Measurements from ENCODE around the gene TMEM50A.
"Not testable (repeated sequence)": the region's sequence is repeated elsewhere in the genome, so short reads cannot be mapped to it uniquely, and the experiment has no call there.

Gene TMEM50A

DNA sequence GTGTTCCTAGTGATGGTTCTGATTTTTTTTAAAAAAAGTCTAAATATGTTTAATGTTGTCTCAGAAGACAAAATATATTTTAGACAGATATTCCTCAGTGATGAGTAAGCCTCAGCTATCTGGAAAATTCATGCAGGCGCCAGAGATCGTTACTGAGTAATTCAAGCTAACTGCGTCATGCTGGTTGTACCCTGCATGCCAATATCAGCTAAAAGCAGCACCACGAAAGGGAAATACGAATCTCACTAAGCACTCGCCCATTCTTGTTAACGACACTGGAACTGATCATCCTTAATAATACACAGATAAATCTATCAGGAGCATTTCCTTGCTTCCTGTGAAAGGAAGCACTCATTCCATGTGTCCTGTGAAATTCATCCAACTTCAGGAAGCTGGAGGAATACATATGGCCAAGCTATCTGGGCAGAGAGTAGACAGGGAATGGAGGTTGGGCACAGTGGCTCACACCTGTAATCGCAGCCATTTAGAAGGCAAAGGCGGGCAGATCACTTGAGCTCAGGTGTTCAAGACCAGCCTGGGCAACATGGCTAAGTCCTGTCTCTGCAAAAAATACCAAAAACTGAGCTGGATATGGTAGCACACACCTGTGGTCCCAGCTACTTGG, 17.7 kb upstream of the TMEM50A start:
- H3K9ac ChIP-seq (ENCODE audit: insufficient read length); H3K4me3 ChIP-seq; H3K9me3 ChIP-seq (ENCODE audit: low read depth, low read length); H3K36me3 ChIP-seq (ENCODE audit: insufficient read depth, low read length): not testable (repeated sequence)
- peak overlapping the region; percentile 25; the same call in 1 of the 2 replicates for H3K27ac ChIP-seq
- peak; percentile 44 for DNase-seq (ENCODE audit: low read depth, low spot score)

GRCh38 chr1:25322127-25322526, 16.0 kb upstream of the TMEM50A start:
- not testable (repeated sequence) for H3K9me3 ChIP-seq (ENCODE audit: low read depth, low read length); DNase-seq (ENCODE audit: low read depth, low spot score); H3K36me3 ChIP-seq (ENCODE audit: insufficient read depth, low read length); H3K27ac ChIP-seq; H3K4me3 ChIP-seq; H3K9ac ChIP-seq (ENCODE audit: insufficient read length)

DNA sequence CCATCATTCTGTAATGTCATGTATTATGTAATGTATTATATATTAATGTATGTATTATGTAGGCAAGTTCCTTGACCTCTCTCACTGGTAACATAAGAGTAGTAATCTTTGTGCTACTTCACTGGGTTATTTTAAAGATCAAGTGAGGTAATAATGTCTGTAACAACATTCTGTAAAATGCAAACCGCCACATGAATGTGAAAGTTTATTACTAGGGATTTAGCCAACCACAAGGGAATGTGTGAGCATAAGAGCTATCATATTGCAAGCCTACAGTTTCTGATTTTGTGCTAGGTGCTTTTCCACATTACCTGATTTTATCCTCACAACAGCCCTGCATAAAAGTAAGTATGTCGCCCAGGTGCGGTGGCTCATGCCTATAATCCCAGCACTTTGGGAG, 13.7 kb upstream of the TMEM50A start:
- DNase-seq (ENCODE audit: low read depth, low spot score); H3K4me3 ChIP-seq; H3K9ac ChIP-seq (ENCODE audit: insufficient read length); H3K27ac ChIP-seq; H3K36me3 ChIP-seq (ENCODE audit: insufficient read depth, low read length); H3K9me3 ChIP-seq (ENCODE audit: low read depth, low read length): not testable (repeated sequence)

DNA sequence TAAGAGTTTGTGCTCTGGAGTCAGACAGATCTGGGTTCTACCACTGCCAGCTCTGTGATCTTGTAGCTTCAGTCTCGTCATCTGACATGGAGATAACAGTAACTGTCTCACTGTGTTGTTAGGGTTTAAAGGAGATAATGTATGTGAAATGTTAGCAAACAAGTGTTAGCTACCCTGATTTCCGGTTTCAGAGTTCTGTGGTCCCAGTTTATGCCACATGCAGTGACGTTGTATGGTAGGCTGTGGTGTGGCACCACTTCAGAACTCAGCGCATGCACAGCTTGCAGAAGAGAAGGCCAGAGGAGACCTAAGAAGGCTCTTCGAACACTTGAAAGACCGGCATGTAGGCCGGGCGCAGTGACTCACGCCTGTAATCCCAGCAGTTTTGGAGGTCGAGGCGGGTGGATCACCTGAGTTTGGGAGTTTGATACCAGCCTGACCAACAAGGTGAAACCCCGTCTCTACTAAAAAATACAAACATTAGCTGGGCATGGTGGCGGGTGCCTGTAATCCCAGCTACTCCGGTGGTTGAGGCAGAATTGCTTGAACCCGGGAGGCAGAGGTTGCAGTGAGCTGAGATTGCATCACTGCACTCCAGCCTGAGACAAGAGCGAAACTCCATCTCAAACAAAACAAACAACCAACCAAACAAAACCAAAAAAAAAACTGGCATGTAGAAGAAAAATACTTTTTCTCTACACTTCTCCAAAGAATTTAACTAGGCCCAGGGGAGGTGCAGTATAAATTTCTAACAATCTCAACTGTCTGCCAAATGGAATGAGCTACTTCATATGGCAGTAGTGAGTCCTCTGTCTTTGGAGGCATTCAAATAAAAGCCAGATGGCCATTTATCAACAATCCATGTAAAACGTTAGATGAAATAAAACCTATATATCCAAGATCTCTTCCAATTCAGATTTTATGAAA, 10.0 kb upstream of the TMEM50A start:
- H3K4me3 ChIP-seq; H3K27ac ChIP-seq; H3K9ac ChIP-seq (ENCODE audit: insufficient read length): not testable (repeated sequence)

DNA sequence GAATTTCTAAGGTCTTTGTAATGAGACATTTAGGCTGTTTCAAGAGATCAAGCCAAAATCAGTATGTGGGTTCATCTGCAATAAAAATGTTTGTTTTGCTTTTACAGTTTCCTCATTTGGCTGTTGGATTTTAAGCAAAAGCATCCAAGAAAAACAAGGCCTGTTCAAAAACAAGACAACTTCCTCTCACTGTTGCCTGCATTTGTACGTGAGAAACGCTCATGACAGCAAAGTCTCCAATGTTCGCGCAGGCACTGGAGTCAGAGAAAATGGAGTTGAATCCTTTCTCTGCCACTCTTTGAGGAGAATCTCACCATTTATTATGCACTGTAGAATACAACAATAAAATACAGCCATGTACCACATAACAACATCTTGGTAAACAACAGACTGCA, 9.3 kb upstream of the TMEM50A start:
- not testable (repeated sequence) for DNase-seq (ENCODE audit: low read depth, low spot score); H3K4me3 ChIP-seq; H3K36me3 ChIP-seq (ENCODE audit: insufficient read depth, low read length); H3K9me3 ChIP-seq (ENCODE audit: low read depth, low read length); H3K27ac ChIP-seq; H3K9ac ChIP-seq (ENCODE audit: insufficient read length)

More for the DNA sequence above, 10.0 kb upstream of the TMEM50A start:
- DNase-seq (ENCODE audit: low read depth, low spot score); H3K36me3 ChIP-seq (ENCODE audit: insufficient read depth, low read length); H3K9me3 ChIP-seq (ENCODE audit: low read depth, low read length): not testable (repeated sequence)

DNA sequence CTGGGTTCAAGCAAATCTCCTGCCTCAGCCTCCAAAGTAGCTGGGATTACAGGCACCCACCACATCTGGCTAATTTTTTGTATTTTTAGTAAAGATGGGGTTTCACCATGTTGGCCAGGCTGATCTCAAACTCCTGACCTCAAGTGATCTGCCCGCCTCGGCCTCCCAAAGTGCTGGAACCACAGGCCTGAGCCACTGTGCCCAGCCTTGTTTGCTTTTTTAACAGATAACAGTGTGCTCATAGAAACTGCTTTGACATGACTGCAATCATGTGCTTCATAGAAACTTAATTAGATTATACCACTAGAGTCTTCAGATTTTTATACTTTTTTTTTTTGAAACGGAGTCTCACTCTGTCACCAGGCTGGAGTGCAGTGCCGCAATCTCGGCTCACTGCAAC, 8.8 kb upstream of the TMEM50A start:
- H3K9me3 ChIP-seq (ENCODE audit: low read depth, low read length); H3K36me3 ChIP-seq (ENCODE audit: insufficient read depth, low read length); DNase-seq (ENCODE audit: low read depth, low spot score); H3K27ac ChIP-seq; H3K9ac ChIP-seq (ENCODE audit: insufficient read length); H3K4me3 ChIP-seq: not testable (repeated sequence)

DNA sequence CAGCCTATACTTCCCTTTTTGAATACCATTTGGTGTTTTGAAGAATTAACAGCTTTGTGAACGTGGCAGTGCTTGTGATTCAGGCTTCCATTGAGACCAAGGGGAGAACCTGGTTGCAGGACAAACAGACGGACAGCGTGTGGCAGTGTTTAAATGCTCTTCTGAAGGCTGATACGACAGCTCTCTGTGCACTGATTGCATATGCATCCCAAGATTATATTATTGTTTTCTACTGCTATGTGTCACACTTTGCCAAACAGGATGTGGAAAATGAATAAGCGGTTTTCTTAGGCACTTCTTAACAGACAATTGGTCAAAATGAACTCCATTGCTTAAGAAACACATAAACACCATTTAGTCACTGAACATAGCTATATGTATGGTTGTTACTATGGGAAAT, 8.2 kb upstream of the TMEM50A start:
- H3K27ac ChIP-seq: peak overlapping the region; percentile 42; the same call in 1 of the 2 replicates
- H3K9ac ChIP-seq (ENCODE audit: insufficient read length); H3K4me3 ChIP-seq; DNase-seq (ENCODE audit: low read depth, low spot score); H3K9me3 ChIP-seq (ENCODE audit: low read depth, low read length); H3K36me3 ChIP-seq (ENCODE audit: insufficient read depth, low read length): not testable (repeated sequence)

DNA sequence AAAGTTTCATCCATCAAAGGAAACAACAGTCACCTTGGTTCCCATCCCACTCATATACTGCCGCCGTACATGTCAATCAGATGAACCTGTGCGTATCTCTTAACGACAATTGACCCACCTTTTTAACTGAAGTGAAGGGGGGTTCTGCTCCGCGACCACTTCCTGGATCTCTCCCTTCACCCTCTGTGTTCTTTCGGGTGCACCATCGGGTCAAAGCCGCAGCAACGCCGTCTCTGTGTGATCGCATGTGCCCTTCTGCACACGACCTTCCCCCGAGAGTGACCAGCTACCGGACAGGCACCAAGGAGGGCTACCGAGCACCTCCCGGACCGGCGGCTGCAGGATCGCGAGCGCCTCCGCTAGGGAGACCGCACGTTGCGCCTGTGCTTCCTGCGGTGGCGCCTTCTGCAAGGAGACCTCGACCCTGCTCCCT, 1.2 kb upstream of the TMEM50A start:
- Histone ChIP-seq H3K9ac (ENCODE audit: insufficient read length) (peak overlapping the region; percentile 63), H3K4me3 (peak overlapping the region; percentile 79)
- not testable (repeated sequence) for H3K9me3 ChIP-seq (ENCODE audit: low read depth, low read length); H3K36me3 ChIP-seq (ENCODE audit: insufficient read depth, low read length); H3K27ac ChIP-seq; DNase-seq (ENCODE audit: low read depth, low spot score)

DNA sequence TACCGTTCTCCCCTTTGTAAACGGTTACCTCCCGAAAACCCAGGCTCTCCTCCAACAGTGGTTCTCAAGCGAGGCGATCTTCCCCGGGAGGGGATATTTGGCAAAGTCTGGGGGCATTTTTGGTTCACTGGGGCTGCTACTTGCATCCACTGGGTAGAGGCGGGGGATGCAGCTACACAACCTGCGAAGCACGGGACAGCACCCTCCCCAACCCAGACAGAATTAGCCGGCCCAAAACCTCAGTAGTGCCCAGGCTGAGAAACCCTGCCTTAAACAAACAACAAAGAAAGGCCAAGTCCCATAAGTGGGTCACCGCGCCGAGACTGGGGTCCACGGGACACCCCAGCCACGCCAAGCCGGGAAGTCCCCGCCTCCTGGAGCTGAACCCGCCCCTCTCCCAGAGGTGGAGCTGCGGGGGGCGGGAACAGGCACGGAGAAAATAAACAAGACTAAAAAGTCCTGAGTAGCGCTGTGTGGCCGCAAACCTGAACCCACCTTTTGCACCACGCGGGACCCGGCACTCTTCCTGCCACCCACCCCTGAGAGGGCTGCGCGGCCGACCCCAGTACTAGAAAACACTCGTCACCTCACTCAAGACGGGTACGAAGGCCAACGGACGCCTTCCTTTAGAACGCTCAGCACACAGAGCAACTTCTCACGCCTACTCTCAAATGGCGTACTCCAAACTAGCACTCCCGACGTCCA, 499 bp upstream of the TMEM50A start:
- H3K9me3 ChIP-seq (ENCODE audit: low read depth, low read length); H3K9ac ChIP-seq (ENCODE audit: insufficient read length); H3K36me3 ChIP-seq (ENCODE audit: insufficient read depth, low read length); DNase-seq (ENCODE audit: low read depth, low spot score): not testable (repeated sequence)
- H3K4me3 ChIP-seq: peak overlapping the region; percentile 97
- H3K27ac ChIP-seq: peak overlapping the region; percentile 70
- peak; percentile 41; the same call in 1 of the 2 replicates for TF ChIP-seq POLR2AphosphoS5 (IDR thresholded peaks at IDR 0.05; ENCODE audit: borderline replicate concordance, low read depth, low read length)

- H3K4me3 ChIP-seq: peak overlapping the region; percentile 97
- TF ChIP-seq EZH2 (IDR thresholded peaks at IDR 0.05) (no peak), FOXP2 (optimal IDR thresholded peaks at IDR 0.05; ENCODE audit: control extremely low read depth, extremely low read length, insufficient read depth) (no peak), POLR2AphosphoS5 (IDR thresholded peaks at IDR 0.05; ENCODE audit: borderline replicate concordance, low read depth, low read length) (no peak)
- H3K9me3 ChIP-seq (ENCODE audit: low read depth, low read length): no peaks in the 10 kb centered on the region
- H3K9ac ChIP-seq (ENCODE audit: insufficient read length): peak overlapping the region; percentile 93
- peaks cover 9% of the 10 kb centered on the region for H3K36me3 ChIP-seq (ENCODE audit: insufficient read depth, low read length)
- peak overlapping the region; percentile 72; the same call in 1 of the 2 replicates for H3K27ac ChIP-seq
- DNase-seq (ENCODE audit: low read depth, low spot score): no peak
These were observed 852 bp downstream of the TMEM50A start for GRCh38 chr1:25338986-25339385.
